WI38 (cell line): Measurements from ENCODE around the gene STAT5A.
A peak's percentile ranks its signal among the peaks of the same experiment; 100 is the strongest.

Experiments
- H3K4me3 ChIP-seq: 2 replicates; pipeline ENCODE4 v1.5.1; 2011; ENCODE audit warnings: low read depth, mild to moderate bottlenecking, control low read depth, low read length
- CTCF ChIP-seq: IDR thresholded peaks from 2 replicates; pipeline ENCODE4 v1.5.1; 2012; ENCODE audit warnings: low read depth, mild to moderate bottlenecking, control low read depth, low read length

STAT5A gene

GRCh38 chr17:42271006-42271778 is 17.1 kb upstream of the STAT5A start:
- TF ChIP-seq CTCF, result no peak
- H3K4me3 ChIP-seq, result no peak overlapping the region

GRCh38 chr17:42271779-42272035 is 16.6 kb upstream of the STAT5A start:
- no peak for TF ChIP-seq CTCF
- no peak overlapping the region for H3K4me3 ChIP-seq

- no peak for TF ChIP-seq CTCF
- no peak overlapping the region for H3K4me3 ChIP-seq
These were observed 16.0 kb upstream of the STAT5A start for GRCh38 chr17:42272162-42272907.

DNA sequence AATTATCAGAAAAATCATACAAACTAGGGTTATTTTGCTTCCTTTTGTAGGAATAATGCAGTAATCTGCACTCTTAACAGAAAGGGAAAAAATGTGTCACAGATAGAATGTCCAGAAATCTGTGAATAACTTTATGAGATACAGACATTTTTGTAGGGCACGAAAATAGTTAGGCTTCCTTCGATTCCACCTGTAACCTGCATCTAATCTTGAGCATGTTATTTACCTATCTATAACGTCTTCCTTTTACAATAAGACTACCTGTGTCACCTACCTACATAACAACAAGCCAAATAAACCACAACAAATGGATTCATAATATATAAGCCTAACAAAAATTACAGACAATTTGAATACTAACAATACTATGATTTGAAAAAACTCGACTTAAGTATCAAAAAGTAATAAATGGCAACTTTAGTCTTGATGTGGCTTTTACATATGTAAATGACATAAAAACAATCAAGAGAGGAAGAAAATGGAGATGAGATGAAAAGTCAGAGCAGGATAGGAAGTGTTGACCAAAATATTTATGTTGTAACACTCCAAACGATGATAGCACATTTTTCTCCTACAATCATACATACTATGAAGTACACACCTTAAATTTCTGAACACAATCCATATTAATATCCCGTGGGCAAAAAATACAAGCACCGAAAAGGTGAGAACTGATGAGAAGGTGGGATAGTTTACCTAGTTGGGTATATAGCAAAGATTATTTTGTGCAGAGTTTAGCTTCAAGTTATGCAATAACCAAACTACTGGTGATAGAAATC is 14.6 kb upstream of the STAT5A start:
- H3K4me3 ChIP-seq, result no peak overlapping the region
- no peak for TF ChIP-seq CTCF

DNA sequence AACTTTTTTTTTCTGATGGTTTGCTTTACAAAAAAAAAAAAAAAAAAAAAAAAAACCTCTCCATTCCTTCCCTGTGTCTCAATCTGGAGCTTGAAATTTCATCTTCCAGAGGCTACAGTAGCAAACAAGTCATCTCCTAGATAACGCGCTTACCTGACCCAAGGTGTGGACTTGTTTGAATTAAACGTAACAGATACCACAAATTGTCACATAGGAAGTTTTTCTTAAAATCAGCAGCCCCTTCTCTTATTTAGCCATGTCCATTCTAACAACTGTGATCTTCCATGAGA is 14.1 kb upstream of the STAT5A start:
- H3K4me3 ChIP-seq, result no peak overlapping the region
- no peak for TF ChIP-seq CTCF

- no peak for TF ChIP-seq CTCF
- peak overlapping the region; percentile 66 for H3K4me3 ChIP-seq
These were observed 13.3 kb upstream of the STAT5A start for GRCh38 chr17:42274812-42275526.
